ENCODE results near the gene HOXA7.

GRCh38 chr7:27119412-27119911, 37.0 kb downstream of the HOXA7 start:
- TF ChIP-seq EZH2 (IDR thresholded peaks at IDR 0.05; ENCODE audit: low read depth), result no peak
- TF ChIP-seq, protein P1, sequence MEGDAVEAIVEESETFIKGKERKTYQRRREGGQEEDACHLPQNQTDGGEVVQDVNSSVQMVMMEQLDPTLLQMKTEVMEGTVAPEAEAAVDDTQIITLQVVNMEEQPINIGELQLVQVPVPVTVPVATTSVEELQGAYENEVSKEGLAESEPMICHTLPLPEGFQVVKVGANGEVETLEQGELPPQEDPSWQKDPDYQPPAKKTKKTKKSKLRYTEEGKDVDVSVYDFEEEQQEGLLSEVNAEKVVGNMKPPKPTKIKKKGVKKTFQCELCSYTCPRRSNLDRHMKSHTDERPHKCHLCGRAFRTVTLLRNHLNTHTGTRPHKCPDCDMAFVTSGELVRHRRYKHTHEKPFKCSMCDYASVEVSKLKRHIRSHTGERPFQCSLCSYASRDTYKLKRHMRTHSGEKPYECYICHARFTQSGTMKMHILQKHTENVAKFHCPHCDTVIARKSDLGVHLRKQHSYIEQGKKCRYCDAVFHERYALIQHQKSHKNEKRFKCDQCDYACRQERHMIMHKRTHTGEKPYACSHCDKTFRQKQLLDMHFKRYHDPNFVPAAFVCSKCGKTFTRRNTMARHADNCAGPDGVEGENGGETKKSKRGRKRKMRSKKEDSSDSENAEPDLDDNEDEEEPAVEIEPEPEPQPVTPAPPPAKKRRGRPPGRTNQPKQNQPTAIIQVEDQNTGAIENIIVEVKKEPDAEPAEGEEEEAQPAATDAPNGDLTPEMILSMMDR (conservative IDR thresholded peaks at IDR 0.05), result no peak
